Astrocyte (in vitro differentiated cells and primary cell): Measurements from ENCODE around the gene PHF19.

ENCODE experiments used
- CTCF ChIP-seq: IDR thresholded peaks from 2 replicates; pipeline ENCODE4 v1.5.1; 2011; ENCODE audit warnings: low read depth, mild to moderate bottlenecking, inconsistent platforms, low read length, moderate library complexity; ENCODE audit not compliant: insufficient read depth
- EZH2 ChIP-seq: IDR thresholded peaks from 2 replicates; pipeline ENCODE4 v1.6.1; 2012; ENCODE audit warnings: mild to moderate bottlenecking, low read length, inconsistent platforms; ENCODE audit not compliant: insufficient read depth

GRCh38 chr9:120868339-120868675, 8.7 kb downstream of the PHF19 start:
- TF ChIP-seq EZH2, result no peak
- TF ChIP-seq CTCF, result no peak
